ENCODE measurements around the gene SLC25A28.

The SLC25A28 gene, protein sequence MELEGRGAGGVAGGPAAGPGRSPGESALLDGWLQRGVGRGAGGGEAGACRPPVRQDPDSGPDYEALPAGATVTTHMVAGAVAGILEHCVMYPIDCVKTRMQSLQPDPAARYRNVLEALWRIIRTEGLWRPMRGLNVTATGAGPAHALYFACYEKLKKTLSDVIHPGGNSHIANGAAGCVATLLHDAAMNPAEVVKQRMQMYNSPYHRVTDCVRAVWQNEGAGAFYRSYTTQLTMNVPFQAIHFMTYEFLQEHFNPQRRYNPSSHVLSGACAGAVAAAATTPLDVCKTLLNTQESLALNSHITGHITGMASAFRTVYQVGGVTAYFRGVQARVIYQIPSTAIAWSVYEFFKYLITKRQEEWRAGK

GRCh38 chr10:99619851-99620710 is at the start of gene SLC25A28:
SLC25A28 (minus strand) TSS chr10:99620439; CDS start chr10:99620335, 104 bp downstream.
- peak; percentile 98 for DNase-seq

- DNase-seq, result peak; percentile 37
Measured at GRCh38 chr10:99667108-99667751, 47.0 kb upstream of the SLC25A28 start.

DNA sequence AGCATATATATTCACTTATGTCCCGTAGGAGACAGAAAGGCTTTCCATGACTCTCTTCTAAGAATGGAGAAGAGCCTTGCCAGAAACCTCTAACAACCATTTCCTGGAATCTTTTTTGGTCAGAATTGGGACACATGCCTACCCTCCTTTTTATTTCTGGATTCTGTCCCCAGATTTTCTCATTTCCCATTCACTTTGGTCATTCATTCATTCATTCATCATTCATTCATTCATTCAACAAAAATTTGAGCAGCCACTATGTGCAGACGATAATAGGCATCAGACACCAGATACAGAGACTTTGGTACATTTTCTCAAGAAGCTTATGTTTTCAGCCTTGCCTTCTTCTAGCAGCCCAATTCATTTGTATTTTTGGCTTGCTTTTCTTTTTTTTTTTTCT is 45.1 kb upstream of the SLC25A28 start:
- no peak for DNase-seq

DNA sequence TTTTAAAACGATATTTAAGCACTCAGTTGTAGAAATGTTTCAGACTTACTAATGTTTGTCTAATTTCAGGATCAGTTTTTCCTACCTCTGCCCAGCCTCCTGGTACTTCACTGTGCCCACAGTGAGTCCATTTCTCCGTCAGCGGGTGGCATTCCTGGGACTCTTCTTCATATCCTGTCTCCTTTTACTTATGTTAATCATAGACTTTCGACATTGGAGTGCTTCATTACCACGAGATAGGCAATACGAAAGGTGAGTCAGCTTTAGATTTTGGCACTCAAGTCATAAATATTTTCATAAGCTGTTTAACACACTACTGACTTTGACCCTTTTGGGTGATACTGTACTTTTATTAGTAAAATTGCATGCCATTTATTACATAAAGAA is 41.1 kb upstream of the SLC25A28 start:
- peak; percentile 9 for DNase-seq

GRCh38 chr10:99660662-99661376 is 40.6 kb upstream of the SLC25A28 start:
- no peak for DNase-seq

- no peak for DNase-seq
Measured at GRCh38 chr10:99659868-99660366, 39.7 kb upstream of the SLC25A28 start.

DNA sequence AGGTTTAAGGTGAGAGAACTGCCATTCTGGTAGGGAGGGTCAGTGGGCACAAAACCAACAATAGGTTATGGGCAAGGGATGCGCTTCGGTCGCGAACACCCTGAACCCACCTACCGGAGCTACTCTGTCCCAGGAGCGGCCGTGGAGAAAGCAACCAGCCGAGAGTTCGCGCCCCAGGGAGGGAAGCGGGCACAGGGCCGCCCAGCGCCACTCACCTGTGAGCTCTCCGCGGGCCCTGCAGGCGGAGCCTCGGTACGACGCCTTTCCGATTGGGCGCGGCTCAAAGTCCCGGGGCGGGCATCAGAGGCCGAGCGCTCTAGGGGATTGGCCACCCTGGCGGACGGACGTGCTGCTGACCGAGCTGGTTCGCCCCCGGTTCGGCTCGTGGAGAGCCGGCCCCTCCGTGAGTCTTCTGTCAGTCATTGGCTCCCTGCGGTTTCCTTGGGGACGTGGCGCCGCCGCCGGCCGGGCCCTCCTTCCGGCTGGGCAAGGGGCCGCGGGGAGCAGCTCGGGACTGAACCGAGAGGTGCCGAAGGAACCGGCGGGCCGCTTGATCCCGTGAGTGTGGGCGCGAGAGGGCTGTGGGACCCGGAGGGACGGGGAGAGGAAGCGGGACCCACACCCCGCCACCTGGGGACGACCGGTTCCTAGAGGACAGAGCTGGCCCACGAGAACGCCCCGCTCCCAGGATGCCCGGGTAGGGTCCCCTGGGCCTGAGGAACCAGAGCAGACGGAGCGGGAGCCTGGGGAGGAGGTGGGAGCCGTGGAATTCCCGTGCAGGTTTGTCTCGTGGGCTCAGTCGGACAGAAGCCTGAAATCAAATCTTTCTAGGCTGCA is 39.0 kb upstream of the SLC25A28 start, which contains the start of gene ENTPD7:
ENTPD7 (plus strand) TSS at position 479 of the 837 bp plus-strand sequence. CDS start 448 bp downstream, outside the sequence.
- peak; percentile 91 for DNase-seq

DNA sequence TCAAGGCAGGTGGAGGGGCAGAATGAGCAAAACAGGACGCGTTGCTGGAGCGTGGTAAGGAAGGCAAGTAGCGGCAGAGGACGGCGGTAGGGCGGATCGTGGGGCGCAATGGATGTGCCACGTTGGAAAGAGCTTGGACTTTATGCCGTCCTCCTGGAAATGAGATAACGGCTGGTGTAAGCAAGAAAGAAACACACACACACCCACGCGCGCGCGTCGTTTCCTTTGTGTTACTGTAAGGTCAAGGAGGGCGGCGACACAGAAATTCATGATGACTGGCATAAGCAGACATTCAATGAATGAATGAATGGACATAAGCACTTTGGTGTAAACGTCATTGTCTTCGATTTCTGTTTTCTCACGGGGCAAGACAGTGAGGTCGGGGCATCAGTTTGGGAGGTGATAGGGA is 38.4 kb upstream of the SLC25A28 start:
- DNase-seq, result no peak

GRCh38 chr10:99656199-99657064 is 36.2 kb upstream of the SLC25A28 start:
- DNase-seq, result no peak

DNA sequence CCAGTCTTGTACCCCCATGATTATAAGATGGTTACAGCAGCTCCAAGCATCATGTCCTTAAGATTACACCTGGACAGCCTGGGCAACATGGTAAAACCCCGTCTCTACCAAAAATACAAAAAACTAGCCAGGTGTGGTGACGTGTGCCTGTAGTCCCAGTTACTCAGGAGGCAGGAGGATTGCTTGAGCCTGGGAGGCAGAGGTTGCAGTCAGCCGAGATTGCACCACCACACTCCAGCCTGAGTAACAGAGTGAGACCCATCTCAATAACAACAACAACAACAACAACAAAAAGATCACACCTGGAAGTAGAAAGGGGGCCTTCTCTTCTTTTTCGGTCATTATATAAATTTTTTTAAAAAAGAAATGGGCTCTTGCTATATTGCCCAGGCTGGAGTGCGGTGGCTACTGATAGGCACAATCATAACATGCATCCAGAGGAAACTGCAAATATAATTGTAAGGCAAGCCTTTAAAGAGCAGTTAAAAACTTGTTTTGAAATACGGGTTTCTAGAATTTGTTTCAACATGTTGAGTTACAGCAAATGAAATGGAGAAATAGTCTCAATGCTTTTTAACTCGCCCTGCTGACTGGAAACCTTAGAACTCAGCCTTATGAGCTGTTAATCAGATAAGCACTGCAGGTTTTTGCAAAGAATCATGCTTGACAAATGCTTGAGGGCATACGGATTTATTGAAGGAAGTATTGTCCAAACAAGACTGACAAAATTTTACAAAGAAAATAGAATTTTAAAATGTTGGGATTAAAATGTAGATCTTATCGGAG is 34.3 kb upstream of the SLC25A28 start:
- DNase-seq, result no peak

DNA sequence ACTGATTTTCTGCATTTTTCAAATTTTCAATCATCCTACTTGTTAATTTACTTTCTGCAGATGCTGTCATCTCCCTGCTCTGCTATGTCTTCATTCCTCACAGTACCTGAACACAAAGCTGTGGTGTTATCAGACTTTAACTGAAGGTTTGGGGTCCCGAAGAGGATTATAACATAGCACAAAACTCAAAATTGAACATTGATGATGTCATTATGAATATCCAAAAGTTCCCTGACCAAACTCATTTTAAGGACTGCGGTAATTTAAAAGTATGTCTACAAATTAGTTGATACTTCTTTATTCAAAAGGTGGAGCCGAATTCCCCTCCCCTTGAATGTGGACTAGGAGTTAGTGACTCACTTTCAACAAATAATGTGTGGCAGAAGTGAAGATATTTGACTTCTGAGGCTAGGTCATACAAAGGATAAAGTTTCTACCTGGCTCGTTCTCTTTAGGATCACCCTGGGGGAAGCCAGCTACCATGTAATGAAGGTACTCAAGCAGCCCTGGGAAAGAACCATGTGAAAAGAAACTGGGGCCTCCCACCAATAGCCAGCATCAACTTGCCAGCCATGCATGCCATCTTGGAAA is 32.7 kb upstream of the SLC25A28 start:
- no peak for DNase-seq

- DNase-seq, result no peak
Measured at GRCh38 chr10:99648717-99649116, 28.5 kb upstream of the SLC25A28 start.

DNA sequence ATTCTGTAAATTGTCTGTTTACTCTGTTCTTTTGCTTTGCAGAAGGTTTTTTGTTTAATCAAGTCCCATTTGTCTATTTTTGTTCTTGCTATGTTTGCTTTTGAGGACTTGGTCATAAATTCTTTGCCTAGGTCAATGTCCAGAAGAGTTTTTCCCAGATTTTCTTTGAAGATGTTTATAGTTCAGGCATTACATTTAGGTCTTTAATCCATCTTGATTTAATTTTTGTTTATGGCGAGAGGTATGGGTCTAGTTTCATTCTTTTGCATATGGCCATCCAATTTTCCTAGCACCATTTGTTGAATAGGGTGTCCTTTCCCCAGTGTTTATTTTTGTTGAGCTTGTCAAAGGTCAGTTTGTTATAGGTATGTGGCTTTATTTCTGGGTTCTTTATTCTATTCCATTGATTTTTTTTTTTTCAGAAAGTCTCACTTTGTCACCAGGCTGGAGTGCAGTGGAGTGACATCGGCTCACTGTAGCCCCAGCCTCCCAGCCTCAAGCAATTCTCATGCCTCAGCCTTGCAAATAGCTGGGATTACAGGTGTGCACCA is 27.4 kb upstream of the SLC25A28 start:
- no peak for DNase-seq

DNA sequence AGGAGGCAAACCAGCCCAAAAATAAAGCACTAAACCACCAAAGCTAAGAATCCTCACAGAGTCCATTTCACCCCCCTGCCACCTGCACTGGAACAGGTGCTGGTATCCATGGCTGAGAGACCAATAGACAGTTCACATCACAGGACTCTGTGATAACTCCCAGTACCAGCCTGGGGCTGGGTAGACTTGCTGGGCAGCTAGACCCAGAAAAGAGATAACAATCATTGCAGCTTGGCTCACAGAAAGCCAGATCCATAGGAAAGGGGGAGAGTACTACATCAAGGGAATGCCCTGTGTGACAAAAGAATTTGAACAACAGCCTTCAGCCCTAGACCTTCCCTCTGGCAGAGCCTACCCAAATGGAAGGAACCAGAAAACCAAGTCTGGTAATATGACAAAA is 13.6 kb upstream of the SLC25A28 start:
- DNase-seq, result no peak

GRCh38 chr10:99631496-99631895 is 11.3 kb upstream of the SLC25A28 start:
- no peak for DNase-seq

GRCh38 chr10:99630991-99631390 is 10.8 kb upstream of the SLC25A28 start:
- DNase-seq, result no peak

DNA sequence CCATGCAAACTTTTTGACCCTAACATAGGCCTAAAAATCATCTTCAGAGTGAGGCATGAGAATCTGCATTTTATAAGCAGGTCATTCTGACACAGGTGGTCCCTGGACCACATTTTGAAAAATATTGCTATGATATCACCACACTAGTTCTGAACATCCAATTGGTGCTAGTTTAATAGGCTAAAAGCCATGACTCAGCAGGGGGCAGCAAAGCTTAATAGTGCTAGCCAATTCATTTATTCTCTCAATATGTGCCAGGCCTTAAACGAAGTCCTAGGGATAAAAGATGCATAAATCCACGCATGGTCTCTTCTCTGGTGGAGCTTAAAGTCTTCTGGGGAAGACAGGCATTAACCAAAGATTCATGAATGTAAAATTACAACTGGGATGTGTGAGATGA is 10.2 kb upstream of the SLC25A28 start:
- no peak for DNase-seq

GRCh38 chr10:99629625-99629978 is 9.4 kb upstream of the SLC25A28 start:
- no peak for DNase-seq
